ENCODE measurements around the gene SMAP2.
A peak's percentile ranks its signal among the peaks of the same experiment; 100 is the strongest.

Gene SMAP2

DNA sequence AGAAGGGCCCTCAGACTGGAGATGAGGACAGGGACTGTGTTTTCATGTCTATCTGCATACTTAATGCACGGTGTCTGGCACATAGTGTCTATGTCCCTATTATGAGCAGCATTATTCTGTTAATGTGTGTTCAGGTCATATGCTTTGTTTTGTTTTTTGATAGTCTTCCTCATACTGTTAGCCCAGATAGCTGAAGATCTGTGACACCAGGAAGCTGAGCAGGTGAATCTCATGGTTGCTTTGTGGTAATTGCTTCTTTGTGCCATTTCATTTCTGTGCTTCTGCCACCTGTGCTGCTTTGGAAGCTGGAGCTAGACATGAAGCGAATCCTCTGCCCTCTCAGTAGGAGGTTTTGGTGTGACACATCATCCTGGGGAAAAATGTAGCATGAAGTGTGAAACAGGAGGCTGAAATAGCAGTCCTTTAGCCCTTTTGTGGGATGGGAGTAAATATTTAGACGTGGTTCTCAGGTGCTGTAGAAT, 15.8 kb downstream of the SMAP2 start:
- DNase-seq (ENCODE audit: insufficient read length, low spot score) (no peak), FAIRE-seq (peak; percentile 39)

- peak; percentile 4 for FAIRE-seq
- no peak for DNase-seq (ENCODE audit: insufficient read length, low spot score)
Measured at GRCh38 chr1:40389871-40390560, 16.5 kb downstream of the SMAP2 start.

DNA sequence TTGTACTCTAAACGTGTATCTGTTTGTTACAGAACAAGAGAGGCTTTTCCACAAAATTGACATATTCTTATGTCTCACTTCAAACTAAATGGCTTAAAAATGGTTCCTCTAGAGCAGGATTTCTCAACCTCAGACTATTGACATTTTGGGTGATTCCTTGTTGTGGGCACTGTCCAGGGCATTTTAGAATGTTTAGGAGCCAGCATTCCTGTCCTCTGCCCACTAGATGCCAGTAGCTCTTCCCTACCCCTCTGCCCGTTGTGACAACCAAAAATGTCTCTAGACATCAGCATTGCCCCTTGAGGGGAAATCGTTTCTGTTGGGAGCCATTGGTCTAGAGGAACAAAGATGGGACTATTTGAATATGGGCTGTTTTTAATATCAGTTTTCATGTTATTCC, 17.3 kb downstream of the SMAP2 start:
- peak; percentile 26 for FAIRE-seq
- DNase-seq (ENCODE audit: insufficient read length, low spot score) = no peak

- FAIRE-seq (peak; percentile 65), DNase-seq (ENCODE audit: insufficient read length, low spot score) (no peak)
Measured at GRCh38 chr1:40391688-40392145, 18.2 kb downstream of the SMAP2 start.

DNA sequence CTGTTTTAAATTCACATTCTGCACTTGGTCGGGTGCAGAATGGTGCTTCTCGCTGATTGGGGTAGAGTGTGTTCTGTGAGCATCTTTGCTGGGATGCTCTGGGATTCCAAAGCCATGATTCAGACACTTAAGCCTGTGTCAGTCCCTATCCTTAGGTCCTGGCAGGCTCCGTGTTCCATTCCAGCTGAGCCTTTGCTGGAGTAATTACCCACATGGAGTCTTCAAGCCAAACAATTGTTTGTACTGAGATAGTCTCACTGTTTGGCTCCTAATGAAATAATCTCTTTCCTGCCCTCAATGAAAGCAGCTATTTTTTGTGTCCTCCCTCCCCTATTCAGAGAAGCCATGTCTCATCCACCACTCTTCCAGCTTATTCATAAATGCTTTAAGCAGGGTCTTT, 18.7 kb downstream of the SMAP2 start:
- DNase-seq (ENCODE audit: insufficient read length, low spot score) (no peak), FAIRE-seq (no peak)

DNA sequence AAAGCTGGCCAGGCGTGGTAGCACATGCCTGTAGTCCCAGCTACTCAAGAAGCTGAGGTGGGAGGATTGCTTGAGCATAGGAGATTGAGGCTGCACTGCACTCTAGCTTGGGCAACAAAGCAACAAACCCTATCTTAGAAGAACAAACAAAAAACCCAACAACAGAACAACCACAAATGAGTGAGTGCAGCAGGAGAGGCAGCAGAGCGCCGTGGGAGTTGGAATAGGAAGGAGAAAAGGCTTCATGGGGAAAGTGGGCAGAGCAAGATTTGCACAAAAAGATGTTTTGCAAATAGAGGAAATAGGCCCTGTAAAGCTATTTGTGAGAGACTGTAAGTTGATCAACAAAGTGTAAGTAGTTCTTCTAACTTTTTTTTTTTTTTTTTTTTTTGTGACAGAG, 19.6 kb downstream of the SMAP2 start:
- DNase-seq (ENCODE audit: insufficient read length, low spot score) = no peak

GRCh38 chr1:40394491-40395172, 21.1 kb downstream of the SMAP2 start:
- no peak for FAIRE-seq
- no peak for DNase-seq (ENCODE audit: insufficient read length, low spot score)

More for the DNA sequence above, 19.6 kb downstream of the SMAP2 start:
- no peak for FAIRE-seq

- FAIRE-seq (no peak), DNase-seq (ENCODE audit: insufficient read length, low spot score) (no peak)
Measured at GRCh38 chr1:40395190-40396175, 22.0 kb downstream of the SMAP2 start.

- no peak for DNase-seq (ENCODE audit: insufficient read length, low spot score)
- FAIRE-seq = peak; percentile 42
Measured at GRCh38 chr1:40396420-40396819, 22.9 kb downstream of the SMAP2 start.

GRCh38 chr1:40397258-40397657, 23.7 kb downstream of the SMAP2 start:
- no peak for DNase-seq (ENCODE audit: insufficient read length, low spot score)
- FAIRE-seq = peak; percentile 62

GRCh38 chr1:40399984-40400704, 26.6 kb downstream of the SMAP2 start:
- peak; percentile 97 for FAIRE-seq
- no peak for DNase-seq (ENCODE audit: insufficient read length, low spot score)

- no peak for DNase-seq (ENCODE audit: insufficient read length, low spot score)
- FAIRE-seq = peak; percentile 88
Measured at GRCh38 chr1:40401473-40402201, 28.1 kb downstream of the SMAP2 start.

DNA sequence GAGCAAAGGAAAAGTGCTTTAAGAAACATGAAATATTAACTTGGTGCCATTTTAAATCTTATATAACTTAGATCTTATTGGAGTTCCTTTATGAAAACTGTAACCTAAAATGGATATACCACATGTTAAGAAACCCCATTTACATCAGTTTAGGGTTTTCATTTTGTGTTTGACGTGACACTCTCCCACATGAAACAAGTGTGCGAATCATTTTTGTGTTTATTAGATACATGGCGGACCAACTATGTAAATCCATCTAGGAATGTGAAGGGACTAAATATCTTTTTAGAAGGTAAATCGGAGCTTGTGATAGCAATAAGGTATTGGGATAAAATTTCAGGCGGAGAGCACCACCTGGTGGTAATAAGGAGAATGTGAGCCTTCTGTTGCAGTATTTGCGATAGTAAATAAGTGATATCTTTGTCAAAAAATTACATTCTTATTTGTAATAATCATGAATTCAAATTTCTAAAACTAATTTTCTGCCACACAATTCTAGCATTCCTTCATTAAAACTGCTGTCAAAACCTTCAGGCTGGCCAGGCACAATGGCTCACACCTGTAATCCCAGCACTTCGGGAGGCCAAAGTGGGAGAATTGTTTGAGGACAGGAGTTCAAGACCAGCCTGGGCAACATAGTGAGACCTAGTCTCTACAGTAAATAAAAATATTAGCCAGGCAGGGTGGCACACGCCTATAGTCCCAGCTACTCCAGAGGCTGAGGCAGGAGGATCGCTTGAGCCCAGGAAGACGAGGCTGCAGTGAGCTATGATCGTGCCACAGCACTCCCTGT, 31.3 kb downstream of the SMAP2 start:
- FAIRE-seq (peak; percentile 93), DNase-seq (ENCODE audit: insufficient read length, low spot score) (no peak)

DNA sequence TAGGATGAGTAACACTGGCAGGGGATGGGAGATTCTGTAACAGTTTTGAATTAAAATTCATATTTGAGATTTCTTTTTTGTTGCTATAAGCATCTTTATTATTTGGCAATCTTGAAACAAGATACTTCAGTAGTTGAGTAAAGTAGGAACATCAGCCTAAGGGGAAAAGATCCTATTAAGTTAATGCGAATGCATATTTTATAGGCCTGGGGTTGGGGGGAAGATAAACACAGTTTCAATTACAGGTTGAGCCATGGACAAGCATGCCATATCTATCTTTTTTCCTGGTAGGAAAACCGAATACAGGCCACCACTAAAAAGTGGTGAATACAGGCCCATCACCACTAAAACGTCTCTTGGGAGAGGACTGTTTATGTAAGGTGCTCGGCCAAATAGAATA, 32.3 kb downstream of the SMAP2 start:
- no peak for FAIRE-seq
- DNase-seq (ENCODE audit: insufficient read length, low spot score) = no peak

- no peak for DNase-seq (ENCODE audit: insufficient read length, low spot score)
- FAIRE-seq = no peak
Measured at GRCh38 chr1:40407453-40407852, 33.9 kb downstream of the SMAP2 start.

- no peak for FAIRE-seq
- no peak for DNase-seq (ENCODE audit: insufficient read length, low spot score)
Measured at GRCh38 chr1:40409467-40409866, 35.9 kb downstream of the SMAP2 start.

DNA sequence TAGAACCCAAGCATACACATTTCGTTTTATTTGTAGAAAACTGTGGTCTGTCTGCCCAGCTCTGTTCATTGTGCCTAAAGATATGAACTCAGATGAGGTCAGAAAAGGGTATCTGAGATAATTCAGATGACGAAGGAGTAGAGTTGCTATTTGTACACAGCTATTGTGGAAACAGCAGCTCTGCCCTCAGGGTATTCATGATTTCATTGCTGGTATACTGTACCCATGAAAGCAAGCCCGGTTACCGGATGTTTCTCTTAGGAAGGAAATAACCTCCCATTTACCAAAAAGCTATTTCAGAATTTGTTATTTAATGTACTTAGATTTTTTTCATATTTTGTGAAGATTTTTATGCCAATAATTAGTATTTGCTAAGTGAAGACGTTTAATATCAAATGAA, 37.8 kb downstream of the SMAP2 start:
- DNase-seq (ENCODE audit: insufficient read length, low spot score) (no peak), FAIRE-seq (no peak)

- no peak for FAIRE-seq
- DNase-seq (ENCODE audit: insufficient read length, low spot score) = no peak
Measured at GRCh38 chr1:40411843-40412242, 38.3 kb downstream of the SMAP2 start.

Data from GM19239 (cell line).